Neural cell (in vitro differentiated cells): ENCODE results near the gene MALSU1. TPM values are rescaled to one million over a fixed set of nuclear protein-coding genes. Genes with fewer than 3 reads are reported as not detected.

ENCODE experiments used
- H2AFZ ChIP-seq: fragments of 200-600, 300-800 bp; sonication (generic), shearing (Covaris generic); 2 replicates; pipeline ENCODE4 v1.6.0; 2014; ENCODE audit warnings: low read depth, mild to moderate bottlenecking, antibody characterized with exemption, low read length, moderate library complexity
- H3F3A ChIP-seq: fragments of 200-600 bp; shearing (Covaris generic); 2 replicates; pipeline ENCODE4 v1.6.1; 2016; ENCODE audit warnings: mild to moderate bottlenecking, moderate library complexity, mixed read lengths, antibody characterized with exemption, low read length; ENCODE audit not compliant: insufficient read depth, poor library complexity, severe bottlenecking
- H3K27ac ChIP-seq: fragments of 200-600, 300-800 bp; sonication (generic), shearing (Covaris generic); 2 replicates; pipeline ENCODE4 v1.5.1; 2014; ENCODE audit warnings: mild to moderate bottlenecking, low read length, moderate library complexity
- H3K27me3 ChIP-seq: fragments of 300-800, 200-600 bp; sonication (generic), shearing (Covaris generic); 2 replicates; pipeline ENCODE4 v1.6.0; 2014; ENCODE audit warnings: mild to moderate bottlenecking, low read depth, low read length, moderate library complexity; ENCODE audit not compliant: insufficient read depth
- H3K36me3 ChIP-seq: fragments of 300-800, 200-600 bp; sonication (generic), shearing (Covaris generic); 2 replicates; pipeline ENCODE4 v1.5.1; 2014; ENCODE audit warnings: mild to moderate bottlenecking, antibody characterized with exemption, low read length, moderate library complexity; ENCODE audit not compliant: insufficient read depth
- H3K4me2 ChIP-seq: fragments of 300-800, 200-600 bp; sonication (generic), shearing (Covaris generic); 2 replicates; pipeline ENCODE4 v1.6.0; 2014; ENCODE audit warnings: mild to moderate bottlenecking, low read length
- H3K4me3 ChIP-seq: fragments of 300-800, 200-600 bp; sonication (generic), shearing (Covaris generic); 2 replicates; pipeline ENCODE4 v1.5.1; 2014; ENCODE audit warnings: mild to moderate bottlenecking, low read length, moderate library complexity
- H3K79me2 ChIP-seq: fragments of 200-600 bp; shearing (Covaris generic); replicated peaks from 2 replicates; pipeline ENCODE4 v1.6.0; 2014; ENCODE audit warnings: mild to moderate bottlenecking, low read length, moderate library complexity; ENCODE audit not compliant: insufficient read depth
- H3K9ac ChIP-seq: fragments of 300-800, 200-600 bp; sonication (generic), shearing (Covaris generic); 2 replicates; pipeline ENCODE4 v1.6.1; 2016; ENCODE audit warnings: mild to moderate bottlenecking, low read length, mixed read lengths
- H3K9me2 ChIP-seq: fragments of 200-600 bp; shearing (Covaris generic); 2 replicates; pipeline ENCODE4 v1.6.1; 2016; ENCODE audit warnings: mild to moderate bottlenecking, low read length, mixed read lengths; ENCODE audit not compliant: insufficient read depth
- H3K9me3 ChIP-seq: fragments of 200-600, 300-800 bp; sonication (generic), shearing (Covaris generic); 2 replicates; pipeline ENCODE4 v1.6.1; 2016; ENCODE audit warnings: mild to moderate bottlenecking, mixed run types, low read length, moderate library complexity, mixed read lengths
- H4K20me1 ChIP-seq: fragments of 200-600 bp; shearing (Covaris generic); 2 replicates; pipeline ENCODE4 v1.6.1; 2016; ENCODE audit warnings: mild to moderate bottlenecking, mixed run types; ENCODE audit not compliant: insufficient read depth
- EP300 ChIP-seq: fragments of 450-650 bp; conservative IDR thresholded peaks from 2 replicates; pipeline ENCODE4 v1.6.1; 2014; ENCODE audit warnings: antibody characterized with exemption, mild to moderate bottlenecking, moderate library complexity; ENCODE audit not compliant: poor library complexity, severe bottlenecking
- EZH2 ChIP-seq: fragments of 200-600, 300-800 bp; shearing (Covaris generic), sonication (generic); IDR thresholded peaks from 2 replicates; pipeline ENCODE4 v1.6.1; 2014; ENCODE audit warnings: antibody characterized with exemption, low read length, borderline replicate concordance, mild to moderate bottlenecking; ENCODE audit not compliant: insufficient read depth, poor library complexity, severe bottlenecking
- MXI1 ChIP-seq: fragments of 450-650 bp; conservative IDR thresholded peaks from 2 replicates; pipeline ENCODE4 v1.6.1; 2014; ENCODE audit warnings: antibody characterized with exemption, mild to moderate bottlenecking; ENCODE audit not compliant: poor library complexity, severe bottlenecking
- POLR2AphosphoS5 ChIP-seq: IDR thresholded peaks from 2 replicates; pipeline ENCODE4 v1.6.1; 2012
- RAD21 ChIP-seq: fragments of 450-650 bp; conservative IDR thresholded peaks from 2 replicates; pipeline ENCODE4 v1.6.1; 2014; ENCODE audit warnings: antibody characterized with exemption, mild to moderate bottlenecking, moderate library complexity
- SMC3 ChIP-seq: fragments of 450-650 bp; conservative IDR thresholded peaks from 2 replicates; pipeline ENCODE4 v1.6.1; 2014; ENCODE audit warnings: antibody characterized with exemption, mild to moderate bottlenecking, moderate library complexity; ENCODE audit not compliant: poor library complexity
- TAF1 ChIP-seq: IDR thresholded peaks from 2 replicates; pipeline ENCODE4 v1.6.1; 2012; ENCODE audit warnings: low read depth
- polyA plus RNA-seq: library from polyadenylated mRNA; depleted of rRNA; stranded (reverse); fragments of >200 nt; gene quantifications from 2 replicates; pipeline ENCODE4 v1.2.3, GENCODE V29; 2014
- TF ChIP-seq, protein P1 (sequence below): fragments of 450-650 bp; IDR thresholded peaks from 2 replicates; pipeline ENCODE4 v1.5.1; 2014; ENCODE audit warnings: antibody characterized with exemption, mild to moderate bottlenecking, moderate library complexity; ENCODE audit not compliant: poor library complexity, severe bottlenecking
- TF ChIP-seq, protein P2 (sequence below): IDR thresholded peaks from 2 replicates; pipeline ENCODE4 v1.6.1; 2012; ENCODE audit warnings: borderline replicate concordance

The MALSU1 gene
- polyA plus RNA-seq, 1 donor from 2014 or later: 77.8 TPM

- Histone ChIP-seq H3K4me3 (peak overlapping the region; percentile 80), H3F3A (no peaks in the 10 kb centered on the region), H3K4me2 (peak overlapping the region; percentile 21), H3K27me3 (no peaks in the 10 kb centered on the region), H3K9ac (peak overlapping the region; percentile 83), H3K36me3 (no peaks in the 10 kb centered on the region), H3K9me2 (no peaks in the 10 kb centered on the region), H3K27ac (peak overlapping the region; percentile 69), H3K9me3 (no peaks in the 10 kb centered on the region), H3K79me2 (peaks cover 23% of the 10 kb centered on the region), H2AFZ (peak overlapping the region; percentile 74), H4K20me1 (no peaks in the 10 kb centered on the region)
- TF ChIP-seq SMC3 (no peak), EP300 (no peak), TAF1 (no peak), POLR2AphosphoS5 (no peak), EZH2 (no peak), RAD21 (no peak), MXI1 (no peak)
- TF ChIP-seq, protein P1, sequence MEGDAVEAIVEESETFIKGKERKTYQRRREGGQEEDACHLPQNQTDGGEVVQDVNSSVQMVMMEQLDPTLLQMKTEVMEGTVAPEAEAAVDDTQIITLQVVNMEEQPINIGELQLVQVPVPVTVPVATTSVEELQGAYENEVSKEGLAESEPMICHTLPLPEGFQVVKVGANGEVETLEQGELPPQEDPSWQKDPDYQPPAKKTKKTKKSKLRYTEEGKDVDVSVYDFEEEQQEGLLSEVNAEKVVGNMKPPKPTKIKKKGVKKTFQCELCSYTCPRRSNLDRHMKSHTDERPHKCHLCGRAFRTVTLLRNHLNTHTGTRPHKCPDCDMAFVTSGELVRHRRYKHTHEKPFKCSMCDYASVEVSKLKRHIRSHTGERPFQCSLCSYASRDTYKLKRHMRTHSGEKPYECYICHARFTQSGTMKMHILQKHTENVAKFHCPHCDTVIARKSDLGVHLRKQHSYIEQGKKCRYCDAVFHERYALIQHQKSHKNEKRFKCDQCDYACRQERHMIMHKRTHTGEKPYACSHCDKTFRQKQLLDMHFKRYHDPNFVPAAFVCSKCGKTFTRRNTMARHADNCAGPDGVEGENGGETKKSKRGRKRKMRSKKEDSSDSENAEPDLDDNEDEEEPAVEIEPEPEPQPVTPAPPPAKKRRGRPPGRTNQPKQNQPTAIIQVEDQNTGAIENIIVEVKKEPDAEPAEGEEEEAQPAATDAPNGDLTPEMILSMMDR: no peak
- TF ChIP-seq, protein P2, sequence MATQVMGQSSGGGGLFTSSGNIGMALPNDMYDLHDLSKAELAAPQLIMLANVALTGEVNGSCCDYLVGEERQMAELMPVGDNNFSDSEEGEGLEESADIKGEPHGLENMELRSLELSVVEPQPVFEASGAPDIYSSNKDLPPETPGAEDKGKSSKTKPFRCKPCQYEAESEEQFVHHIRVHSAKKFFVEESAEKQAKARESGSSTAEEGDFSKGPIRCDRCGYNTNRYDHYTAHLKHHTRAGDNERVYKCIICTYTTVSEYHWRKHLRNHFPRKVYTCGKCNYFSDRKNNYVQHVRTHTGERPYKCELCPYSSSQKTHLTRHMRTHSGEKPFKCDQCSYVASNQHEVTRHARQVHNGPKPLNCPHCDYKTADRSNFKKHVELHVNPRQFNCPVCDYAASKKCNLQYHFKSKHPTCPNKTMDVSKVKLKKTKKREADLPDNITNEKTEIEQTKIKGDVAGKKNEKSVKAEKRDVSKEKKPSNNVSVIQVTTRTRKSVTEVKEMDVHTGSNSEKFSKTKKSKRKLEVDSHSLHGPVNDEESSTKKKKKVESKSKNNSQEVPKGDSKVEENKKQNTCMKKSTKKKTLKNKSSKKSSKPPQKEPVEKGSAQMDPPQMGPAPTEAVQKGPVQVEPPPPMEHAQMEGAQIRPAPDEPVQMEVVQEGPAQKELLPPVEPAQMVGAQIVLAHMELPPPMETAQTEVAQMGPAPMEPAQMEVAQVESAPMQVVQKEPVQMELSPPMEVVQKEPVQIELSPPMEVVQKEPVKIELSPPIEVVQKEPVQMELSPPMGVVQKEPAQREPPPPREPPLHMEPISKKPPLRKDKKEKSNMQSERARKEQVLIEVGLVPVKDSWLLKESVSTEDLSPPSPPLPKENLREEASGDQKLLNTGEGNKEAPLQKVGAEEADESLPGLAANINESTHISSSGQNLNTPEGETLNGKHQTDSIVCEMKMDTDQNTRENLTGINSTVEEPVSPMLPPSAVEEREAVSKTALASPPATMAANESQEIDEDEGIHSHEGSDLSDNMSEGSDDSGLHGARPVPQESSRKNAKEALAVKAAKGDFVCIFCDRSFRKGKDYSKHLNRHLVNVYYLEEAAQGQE: no peak
These were observed 828 bp upstream of the MALSU1 start for GRCh38 chr7:23298141-23298881.

DNA sequence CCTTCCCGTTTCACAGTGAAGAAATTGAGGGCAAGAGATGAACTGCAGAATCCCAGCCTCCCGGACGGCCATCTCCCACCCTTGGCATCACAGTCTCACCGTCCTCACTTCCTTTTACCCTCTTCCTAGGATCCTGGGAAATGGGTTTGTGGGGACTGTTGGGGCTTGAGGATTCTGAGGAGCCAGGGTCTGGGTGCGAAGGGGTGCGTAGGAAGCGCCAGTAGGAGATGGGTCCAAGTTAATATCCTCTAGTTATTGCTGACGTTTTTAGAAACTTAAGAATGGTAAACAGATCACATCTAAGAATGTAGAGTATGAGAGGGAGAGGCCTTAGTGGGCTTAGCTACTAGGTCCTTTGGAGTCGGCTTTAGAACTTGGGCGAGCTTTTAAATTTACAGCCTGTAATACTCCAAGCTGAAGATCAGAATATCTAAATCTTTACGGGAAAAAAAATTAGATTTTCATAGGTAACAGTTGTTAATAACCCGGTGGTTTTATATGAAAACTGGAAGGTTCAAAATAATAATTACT lies 696 bp downstream of the MALSU1 start:
- Histone ChIP-seq H3K79me2 (peaks cover 34% of the 10 kb centered on the region), H3K4me3 (peak overlapping the region; percentile 80), H3K27me3 (no peaks in the 10 kb centered on the region), H3K9me3 (no peaks in the 10 kb centered on the region), H3F3A (no peaks in the 10 kb centered on the region), H2AFZ (peak overlapping the region; percentile 74), H4K20me1 (no peaks in the 10 kb centered on the region), H3K9ac (peak overlapping the region; percentile 83), H3K27ac (peak overlapping the region; percentile 69), H3K9me2 (no peaks in the 10 kb centered on the region), H3K4me2 (peak overlapping the region; percentile 98), H3K36me3 (no peaks in the 10 kb centered on the region)
- TF ChIP-seq EP300: no peak
- TF ChIP-seq, protein P2: no peak
- no peak for TF ChIP-seq EZH2
- no peak for TF ChIP-seq SMC3
- TF ChIP-seq RAD21: no peak
- TF ChIP-seq MXI1: no peak
- TF ChIP-seq, protein P1: no peak
- no peak for TF ChIP-seq POLR2AphosphoS5
- TF ChIP-seq TAF1: no peak
